K562 (cell line): Measurements from ENCODE around the gene MAPT. TPM values are rescaled to one million over a fixed set of nuclear protein-coding genes. Genes with fewer than 3 reads are reported as not detected.

Experiments
- ATAC-seq: fragments of 200-7000 bp; cut with Tn5 transposase; 3 replicates; pipeline ENCODE4 v1.9.1; 2020; ENCODE audit warnings: moderate library complexity
- BruUV-seq: library from RNA; stranded (reverse); fragments of 400-500 nt; replicated peaks from 2 replicates; lab custom pipeline; 2021; lab: Mats Ljungman, UMichigan
- CTCF ChIA-PET: fragments of 300-600 bp; formaldehyde crosslinking; extraction: SDS; loops from one replicate; lab custom pipeline; 2021; ENCODE audit warnings: low intra/inter-chr PET ratio; lab: Yijun Ruan, JAX
- POLR2A ChIA-PET: fragments of 300-600, 350-650 bp; sonication (Branson Sonifier 250); formaldehyde crosslinking; extraction: SDS; loops from one replicate; lab custom pipeline; 2021; ENCODE audit warnings: antibody characterized with exemption, inconsistent platforms; lab: Yijun Ruan, JAX
- DNase-seq, 4 experiments: peaks; one replicate each; pipeline versions ENCODE4 v3.0.0 to v3.0.0-alpha.2; 2011 to 2018; ENCODE audit warnings: low spot score in 3 of 4, mixed read lengths in 3 of 4; ENCODE audit errors: extremely low read depth in 1 of 4
- FAIRE-seq: peaks from 2 replicates; lab custom pipeline; 2011; peaks lifted over from hg19 to GRCh38; lab: Jason Lieb, UNC
- H2AFZ ChIP-seq: 2 replicates; pipeline ENCODE4 v1.6.0; 2011; ENCODE audit warnings: low read depth, low read length, control low read depth, inconsistent platforms
- H3K27ac ChIP-seq: fragments of 200-600 bp; 3 replicates; pipeline ENCODE4 v1.8.0; 2011; ENCODE audit warnings: low read depth, mild to moderate bottlenecking, control low read depth, inconsistent platforms, low read length, moderate library complexity, mixed read lengths; ENCODE audit errors: extremely low read depth
- H3K27me3 ChIP-seq, 2 experiments: fragments of 300-600 bp in 1 of 2; 2 replicates in 1 of 2; 3 replicates in 1 of 2; pipeline versions ENCODE4 v1.6.0 to v1.8.0; 2011; ENCODE audit warnings: inconsistent platforms in 2 of 2, low read length in 2 of 2, mild to moderate bottlenecking in 1 of 2, mixed read lengths in 1 of 2, moderate library complexity in 1 of 2; ENCODE audit not compliant: control insufficient read depth in 2 of 2, insufficient read depth in 2 of 2
- H3K36me3 ChIP-seq: fragments of 300-600 bp; 3 replicates; pipeline ENCODE4 v1.8.0; 2011; ENCODE audit warnings: mild to moderate bottlenecking, low read length, inconsistent platforms; ENCODE audit not compliant: control insufficient read depth, insufficient read depth
- H3K4me1 ChIP-seq, 2 experiments: fragments of 200-600 bp in 1 of 2; replicated peaks in 1 of 2; 2 replicates in 1 of 2; 3 replicates in 1 of 2; pipeline versions ENCODE4 v1.5.1 to v1.8.0; 2011; ENCODE audit warnings: inconsistent platforms in 2 of 2, low read length in 2 of 2, mild to moderate bottlenecking in 1 of 2, mixed read lengths in 1 of 2, moderate library complexity in 1 of 2; ENCODE audit not compliant: control insufficient read depth in 2 of 2, insufficient read depth in 2 of 2
- H3K4me2 ChIP-seq: 2 replicates; pipeline ENCODE4 v1.6.1; 2011; ENCODE audit warnings: low read length, control low read depth, inconsistent platforms, mixed read lengths; ENCODE audit not compliant: insufficient read depth
- H3K4me3 ChIP-seq: fragments of 200-600 bp; sonication (generic), shearing (Covaris generic); 2 replicates; pipeline ENCODE4 v1.5.1; 2016; ENCODE audit warnings: control low read depth, inconsistent platforms
- H3K79me2 ChIP-seq: fragments of 200-600 bp; 3 replicates; pipeline ENCODE4 v1.8.0; 2011; ENCODE audit warnings: low read length, inconsistent platforms; ENCODE audit not compliant: control insufficient read depth, insufficient read depth
- H3K9ac ChIP-seq, 2 experiments: 2 replicates each; pipeline versions ENCODE4 v1.6.0 to v1.6.1; 2011; ENCODE audit warnings: low read depth in 2 of 2, low read length in 2 of 2, control low read depth in 1 of 2, inconsistent platforms in 1 of 2, mild to moderate bottlenecking in 1 of 2, mixed read lengths in 1 of 2; ENCODE audit not compliant: insufficient read depth in 1 of 2
- H3K9me1 ChIP-seq: one replicate; pipeline ENCODE4 v1.6.0; 2011; ENCODE audit warnings: inconsistent platforms, mild to moderate bottlenecking, low read length, moderate library complexity; ENCODE audit not compliant: control insufficient read depth, insufficient read depth
- H3K9me3 ChIP-seq: replicated peaks from 2 replicates; pipeline ENCODE4 v1.5.1; 2011; ENCODE audit warnings: low read depth, low read length, inconsistent platforms; ENCODE audit not compliant: control insufficient read depth, insufficient read depth
- H4K20me1 ChIP-seq: replicated peaks from 2 replicates; pipeline ENCODE4 v1.6.1; 2011; ENCODE audit warnings: low read length, inconsistent platforms, mixed read lengths; ENCODE audit not compliant: control insufficient read depth, insufficient read depth
- CREBBP ChIP-seq: IDR thresholded peaks from one replicate; pipeline ENCODE4 v1.6.1; 2012; ENCODE audit warnings: low read depth, mild to moderate bottlenecking, control low read depth, inconsistent platforms, low read length
- EP300 ChIP-seq: IDR thresholded peaks from 2 replicates; pipeline ENCODE4 v1.6.1; 2012; ENCODE audit warnings: low read length, improper control_type of control experiment
- ETV6 ChIP-seq, 3 experiments: fragments of 150-350 bp in 1 of 3; sonication (generic) in 1 of 3; formaldehyde crosslinking in 1 of 3; IDR thresholded peaks; 2 replicates each; pipeline versions ENCODE4 v1.6.1 to v1.8.0; 2014 to 2022; ENCODE audit warnings: borderline replicate concordance in 2 of 3, low read depth in 2 of 3, antibody characterized with exemption in 1 of 3, low read length in 1 of 3, mild to moderate bottlenecking in 1 of 3, missing genetic modification reagents in 1 of 3
- FOXM1 ChIP-seq, 2 experiments: fragments of 450-650 bp in 1 of 2; sonication (generic) in 1 of 2; formaldehyde crosslinking in 1 of 2; IDR thresholded peaks; 2 replicates each; pipeline versions ENCODE4 v1.6.1 to v1.9.0; 2017 to 2022; ENCODE audit warnings: low read depth in 2 of 2, mild to moderate bottlenecking in 2 of 2, missing genetic modification reagents in 1 of 2, moderate library complexity in 1 of 2
- HMG20A ChIP-seq: fragments of 450-650 bp; formaldehyde crosslinking; conservative IDR thresholded peaks from 2 replicates; pipeline ENCODE4 v1.4.0; 2020; ENCODE audit warnings: mild to moderate bottlenecking, mixed read lengths
- HNRNPUL1 ChIP-seq: fragments of 200-400 bp; formaldehyde crosslinking; IDR thresholded peaks from 2 replicates; pipeline ENCODE4 v1.6.1; 2017; ENCODE audit warnings: low read length
- RBFOX2 ChIP-seq: fragments of 200-400 bp; formaldehyde crosslinking; IDR thresholded peaks from 2 replicates; pipeline ENCODE4 v1.6.1; 2017; ENCODE audit warnings: low read depth, mild to moderate bottlenecking, low read length, moderate library complexity
- SMARCA4 ChIP-seq: fragments of 450-650 bp; IDR thresholded peaks from 2 replicates; pipeline ENCODE4 v1.6.1; 2016
- ZBTB17 ChIP-seq: fragments of 450-650 bp; formaldehyde crosslinking; IDR thresholded peaks from 2 replicates; pipeline ENCODE4 v1.4.0; 2020; ENCODE audit warnings: mild to moderate bottlenecking
- ZFX ChIP-seq: sonication (generic); formaldehyde crosslinking; IDR thresholded peaks from 2 replicates; pipeline ENCODE4 v1.8.0; 2022; ENCODE audit warnings: mild to moderate bottlenecking, missing genetic modification reagents, moderate library complexity
- ZHX1 ChIP-seq: fragments of 150-350 bp; conservative IDR thresholded peaks from 2 replicates; pipeline ENCODE4 v1.6.1; 2014; ENCODE audit warnings: low read length
- ZNF212 ChIP-seq: fragments of 450-650 bp; formaldehyde crosslinking; IDR thresholded peaks from 2 replicates; pipeline ENCODE4 v1.4.0; 2020; ENCODE audit warnings: mild to moderate bottlenecking
- ZSCAN32 ChIP-seq: fragments of 450-650 bp; formaldehyde crosslinking; IDR thresholded peaks from 2 replicates; pipeline ENCODE4 v1.4.0; 2020; ENCODE audit warnings: mild to moderate bottlenecking, moderate library complexity
- WGBS: fragments of 100-300 bp; shearing (Covaris generic); methylation state at CpG from one replicate; pipeline ENCODE4 v1.1.6; 2016; ENCODE audit warnings: low coverage, mixed read lengths; ENCODE audit not compliant: insufficient coverage; ENCODE audit errors: missing lambda C conversion rate; 5-methylcytosine and 5-hydroxymethylcytosine counted together
- in situ Hi-C: fragments of 300-500 bp; cut with MboI; formaldehyde crosslinking; loops from 4 replicates; pipeline ENCODE4 v1.15.0; 2018; ENCODE audit warnings: inconsistent platforms, mixed read lengths
- intact Hi-C: fragments of 100-400 bp; cut with micrococcal nuclease; formaldehyde crosslinking; loops from 2 replicates; pipeline ENCODE4 v1.14.2; 2022
- polyA plus RNA-seq, 8 experiments: library from polyadenylated mRNA; depleted of rRNA in 4 of 8; stranded (reverse) in 5 of 8; unstranded in 3 of 8; fragments of >200 nt; fragmentation: Nextera tagmentation in 2 of 8; fragmentation: Illumina TruSeq in 1 of 8; extraction: Ambion mirVana in 2 of 8; extraction: Trizol in 1 of 8; gene quantifications; 2 replicates each; pipeline versions ENCODE4 v1.2.1 to v1.2.3, GENCODE V29; 2011 to 2014; ENCODE audit warnings: inconsistent platforms in 1 of 8, missing spikeins in 1 of 8
- total RNA-seq, 7 experiments: library from RNA; depleted of rRNA in 6 of 7; stranded (reverse); fragments of >200 nt in 6 of 7; fragmentation: Illumina TruSeq in 2 of 7; extraction: Trizol in 2 of 7; gene quantifications; 2 replicates each; pipeline versions ENCODE4 v1.2.1 to v1.2.3, GENCODE V29; 2011 to 2021; ENCODE audit warnings: low replicate concordance in 1 of 7
- TF ChIP-seq, protein P1 (sequence below): fragments of 250-450 bp; sonication (Bioruptor Pico); IDR thresholded peaks from 2 replicates; pipeline ENCODE4 v1.4.0; 2020; ENCODE audit warnings: borderline replicate concordance
- TF ChIP-seq, protein P2 (sequence below), 3 experiments: fragments of 200-800 bp in 1 of 3; sonication (Bioruptor generic) in 1 of 3; sonication (generic) in 1 of 3; formaldehyde crosslinking in 1 of 3; IDR thresholded peaks; 2 replicates each; pipeline versions ENCODE4 v1.6.1 to v1.8.0; 2016 to 2022; ENCODE audit warnings: mild to moderate bottlenecking in 2 of 3, missing compliant biosample characterization in 2 of 3, missing genetic modification characterization in 2 of 3, missing genetic modification reagents in 1 of 3

The MAPT gene
- total and polyA plus RNA-seq, 9 of the 15 experiments (the other 6 are each of a cell fraction or from before 2014, with no cell fraction given), result 0.04 to 1.1 (median 0.36) TPM

- no peak for TF ChIP-seq ZHX1
- TF ChIP-seq EP300, result no peak
These were observed 118.2 kb downstream of the MAPT start (continued) for GRCh38 chr17:46012506-46013079.

DNA sequence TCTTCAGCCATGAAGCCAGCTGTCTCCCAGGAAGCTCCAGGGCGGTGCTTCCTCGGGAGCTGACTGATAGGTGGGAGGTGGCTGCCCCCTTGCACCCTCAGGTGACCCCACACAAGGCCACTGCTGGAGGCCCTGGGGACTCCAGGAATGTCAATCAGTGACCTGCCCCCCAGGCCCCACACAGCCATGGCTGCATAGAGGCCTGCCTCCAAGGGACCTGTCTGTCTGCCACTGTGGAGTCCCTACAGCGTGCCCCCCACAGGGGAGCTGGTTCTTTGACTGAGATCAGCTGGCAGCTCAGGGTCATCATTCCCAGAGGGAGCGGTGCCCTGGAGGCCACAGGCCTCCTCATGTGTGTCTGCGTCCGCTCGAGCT, 118.8 kb downstream of the MAPT start:
- DNase-seq, result no peak
- intact Hi-C loops (no loop called here), in situ Hi-C loops (no loop called here)
- H3K4me3 ChIP-seq, result no peak overlapping the region
- peaks cover 3 to 34% of the 10 kb centered on the region in 2 experiments; a peak in 3 of 5 replicates for H3K27me3 ChIP-seq
- H3K9me1 ChIP-seq, result no peaks in the 10 kb centered on the region
- BruUV-seq, result no TSS peak
- H3K9me3 ChIP-seq, result no peaks in the 10 kb centered on the region
- no peak for FAIRE-seq
- H3K79me2 ChIP-seq, result no peaks in the 10 kb centered on the region
- ChIA-PET POLR2A (interaction anchor here (0.9 to 1.3 kb wide), 2 partner anchors 18 to 22 kb away, joined by 5 read pairs; no protein-coding TSS in a partner anchor), CTCF (no interaction called here)
- H3K9ac ChIP-seq, result peak overlapping the region in 1 of 2 experiments; percentile 21; a peak in 1 of 4 replicates
- H4K20me1 ChIP-seq, result peaks cover 3% of the 10 kb centered on the region; the same call in 1 of the 2 replicates
- no peak overlapping the region for H2AFZ ChIP-seq
- no peak overlapping the region for H3K27ac ChIP-seq
- no peak for ATAC-seq
- peaks cover 0 to 27% of the 10 kb centered on the region in 2 experiments; a peak in 4 of 5 replicates for H3K4me1 ChIP-seq
- no peaks in the 10 kb centered on the region for H3K36me3 ChIP-seq
- H3K4me2 ChIP-seq, result no peak overlapping the region
- WGBS, result 49% methylated on average over 6 of the region's 7 CpGs
- TF ChIP-seq ZNF212 (CRISPR knock-in tag) (no peak), HNRNPUL1 (no peak), SMARCA4 (no peak), FOXM1 (IDR thresholded peaks at IDR 0.05; ENCODE audit: low read depth) (no peak), FOXM1 (CRISPR knock-in tag; IDR thresholded peaks at IDR 0.05; ENCODE audit: low read depth) (no peak), ZBTB17 (CRISPR knock-in tag) (no peak), RBFOX2 (no peak), CREBBP (no peak), ZSCAN32 (no peak), ETV6 (IDR thresholded peaks at IDR 0.05; ENCODE audit: borderline replicate concordance in 1 of 2, low read depth in 2 of 2, low read length in 1 of 2) (no peak), ETV6 (CRISPR knock-in tag; IDR thresholded peaks at IDR 0.05; ENCODE audit: borderline replicate concordance) (no peak), HMG20A (CRISPR knock-in tag) (no peak), ZFX (no peak)
- TF ChIP-seq, protein P1, sequence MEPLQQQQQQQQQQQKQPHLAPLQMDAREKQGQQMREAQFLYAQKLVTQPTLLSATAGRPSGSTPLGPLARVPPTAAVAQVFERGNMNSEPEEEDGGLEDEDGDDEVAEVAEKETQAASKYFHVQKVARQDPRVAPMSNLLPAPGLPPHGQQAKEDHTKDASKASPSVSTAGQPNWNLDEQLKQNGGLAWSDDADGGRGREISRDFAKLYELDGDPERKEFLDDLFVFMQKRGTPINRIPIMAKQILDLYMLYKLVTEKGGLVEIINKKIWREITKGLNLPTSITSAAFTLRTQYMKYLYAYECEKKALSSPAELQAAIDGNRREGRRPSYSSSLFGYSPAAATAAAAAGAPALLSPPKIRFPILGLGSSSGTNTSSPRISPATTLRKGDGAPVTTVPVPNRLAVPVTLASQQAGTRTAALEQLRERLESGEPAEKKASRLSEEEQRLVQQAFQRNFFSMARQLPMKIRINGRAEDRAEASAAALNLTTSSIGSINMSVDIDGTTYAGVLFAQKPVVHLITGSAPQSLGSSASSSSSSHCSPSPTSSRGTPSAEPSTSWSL, result no peak
- TF ChIP-seq, protein P2, sequence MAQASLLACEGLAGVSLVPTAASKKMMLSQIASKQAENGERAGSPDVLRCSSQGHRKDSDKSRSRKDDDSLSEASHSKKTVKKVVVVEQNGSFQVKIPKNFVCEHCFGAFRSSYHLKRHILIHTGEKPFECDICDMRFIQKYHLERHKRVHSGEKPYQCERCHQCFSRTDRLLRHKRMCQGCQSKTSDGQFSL (CRISPR knock-in tag; IDR thresholded peaks at IDR 0.05), result no peak
- TF ChIP-seq, protein P2 (tag; IDR thresholded peaks at IDR 0.05), result no peak
